HG03175 (cell line): Measurements from ENCODE around the gene LNX2.

Experiments
- ATAC-seq: cut with Tn5 transposase; IDR thresholded peaks from one replicate; pipeline ENCODE4 v1.9.1; 2021; ENCODE audit warnings: mild to moderate bottlenecking, moderate library complexity; ENCODE audit not compliant: unreplicated experiment

Gene LNX2

DNA sequence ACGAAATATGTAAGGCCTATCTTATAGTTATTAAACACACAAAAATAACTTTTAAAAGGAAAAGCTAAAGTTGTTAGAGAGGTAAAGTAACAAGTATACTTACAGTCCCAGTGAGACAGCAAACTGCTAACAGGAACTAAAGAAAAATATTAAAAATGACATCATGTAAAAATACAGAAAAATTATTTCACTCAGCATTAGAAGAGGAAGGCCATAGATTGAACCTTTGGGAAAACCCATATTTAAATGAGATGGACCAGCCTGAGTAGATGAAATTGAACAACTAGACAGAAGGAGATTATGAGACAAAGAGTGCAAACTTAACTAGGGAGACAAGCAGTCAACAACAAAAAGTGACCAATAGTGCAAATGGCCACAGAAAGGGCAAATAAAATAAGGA, 49.4 kb downstream of the LNX2 start:
- no peak for ATAC-seq

DNA sequence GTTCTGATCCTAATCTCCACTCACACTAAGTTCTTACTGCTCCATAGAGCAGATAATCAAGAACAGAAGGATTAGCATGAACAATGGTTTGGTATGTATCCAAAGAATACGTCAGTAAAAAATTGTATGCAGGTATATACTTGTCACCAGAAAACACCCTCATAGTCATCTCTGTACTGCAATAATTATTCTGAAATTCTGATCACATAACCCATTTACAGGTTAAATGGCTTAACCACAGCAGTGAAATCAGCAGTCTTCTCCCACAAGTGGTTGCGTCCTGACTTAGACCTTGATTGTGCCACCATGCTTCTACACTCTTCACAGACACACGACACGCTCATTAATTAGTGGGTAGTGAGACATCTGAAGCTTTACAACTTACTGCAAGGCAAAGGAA, 50.9 kb downstream of the LNX2 start:
- no peak for ATAC-seq

DNA sequence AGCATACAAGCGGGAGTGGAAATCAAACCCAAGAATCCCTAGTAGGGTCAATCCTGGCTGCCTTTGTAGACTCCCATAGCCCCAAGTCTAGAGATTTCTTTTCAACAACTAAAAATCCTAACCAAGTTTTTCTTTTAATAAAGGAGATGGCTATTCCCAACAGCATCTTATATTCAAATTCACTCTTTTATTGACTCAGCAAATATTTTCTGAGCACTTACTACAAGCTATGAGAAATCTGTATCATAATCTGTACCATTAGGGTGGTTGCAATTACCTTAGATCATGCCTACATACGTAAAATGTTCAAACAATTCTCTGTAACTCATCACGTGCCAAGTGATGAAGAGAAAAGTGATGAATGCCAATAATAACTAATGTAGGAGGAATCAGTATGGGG, 54.5 kb downstream of the LNX2 start:
- ATAC-seq = no peak

- ATAC-seq = no peak
These were observed 57.9 kb downstream of the LNX2 start for GRCh38 chr13:27562457-27562856.

DNA sequence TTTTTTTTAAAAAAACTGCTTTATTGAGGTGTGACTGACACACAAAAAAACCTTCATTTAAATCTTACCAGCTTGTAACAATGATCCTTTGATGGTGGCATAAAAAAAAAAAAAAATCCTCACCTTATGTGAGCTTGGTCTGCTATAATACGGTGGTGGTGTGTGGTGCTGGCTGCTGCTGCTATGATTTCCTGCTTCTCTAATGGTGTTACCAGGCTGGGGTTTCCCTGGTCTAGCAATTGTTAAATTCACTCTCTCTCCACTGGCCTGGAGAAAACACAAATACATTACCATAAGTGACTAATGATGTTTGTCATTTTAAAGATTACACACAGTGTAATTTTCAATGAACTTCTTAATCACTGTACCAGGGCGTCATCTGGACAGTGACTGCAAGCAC, 60.6 kb downstream of the LNX2 start:
- no peak for ATAC-seq

- no peak for ATAC-seq
These were observed 64.2 kb downstream of the LNX2 start for GRCh38 chr13:27556109-27556508.

DNA sequence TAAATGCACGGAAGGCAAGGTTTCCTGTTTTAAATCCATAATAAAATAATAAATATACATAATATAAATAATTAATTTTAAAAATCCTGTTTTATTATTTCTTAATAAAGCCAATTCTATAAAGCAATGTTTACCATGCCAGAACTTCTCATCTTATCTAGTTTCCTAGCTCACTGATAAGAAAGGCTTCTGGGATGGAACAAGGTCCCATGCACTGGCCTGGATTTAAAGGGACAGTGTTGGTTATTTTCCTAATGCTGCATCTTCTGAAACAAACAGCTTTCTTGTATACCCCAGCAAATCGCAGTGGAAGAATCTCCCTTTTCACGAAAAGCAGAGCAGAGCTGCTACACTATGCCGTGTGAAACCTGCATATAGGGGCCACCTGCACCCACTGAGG, 68.8 kb downstream of the LNX2 start:
- no peak for ATAC-seq

DNA sequence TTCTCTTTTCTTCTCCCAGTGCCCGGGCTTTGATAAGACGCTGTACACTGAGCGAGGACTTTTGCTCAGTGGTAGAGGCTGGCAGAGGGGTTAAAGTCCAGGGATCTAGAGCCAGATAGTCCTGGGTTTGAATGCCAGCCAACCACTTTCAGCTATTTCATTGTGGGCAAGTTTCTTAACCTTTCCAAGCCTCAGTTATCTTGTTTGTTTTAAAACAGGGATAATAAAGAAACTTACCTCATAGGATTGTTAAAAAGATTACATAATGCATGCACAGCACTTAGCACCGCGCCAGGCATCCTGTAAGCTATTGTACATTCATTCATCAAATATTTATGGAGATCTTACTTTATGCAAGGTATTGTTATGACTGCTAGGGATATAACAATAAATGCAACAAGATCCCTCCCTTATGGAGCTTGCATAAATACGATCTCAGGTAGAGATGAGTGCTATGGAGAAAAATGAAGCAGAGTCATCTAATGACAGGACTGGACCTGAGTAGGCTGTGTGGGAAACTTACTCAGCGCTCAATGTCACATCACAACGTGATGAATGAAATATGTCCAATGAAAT, 70.8 kb downstream of the LNX2 start:
- no peak for ATAC-seq

DNA sequence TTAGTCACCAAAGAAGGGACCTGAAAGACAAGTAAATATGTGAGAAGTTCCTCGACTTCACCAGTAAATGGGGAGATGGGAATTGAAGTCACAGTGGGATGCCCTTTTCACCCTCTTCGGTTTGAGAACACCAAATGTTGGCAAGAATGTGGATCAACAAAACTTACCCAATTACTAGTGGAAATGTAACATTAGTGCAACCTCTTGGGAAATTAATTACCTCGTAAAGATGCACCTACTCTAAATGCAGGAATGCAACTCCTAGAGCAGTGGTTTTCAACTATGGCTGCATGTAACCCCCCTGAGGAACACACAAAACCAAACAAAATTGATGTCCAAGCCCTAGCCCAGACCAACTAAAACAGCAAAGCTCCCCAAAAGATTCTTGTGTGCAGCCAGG, 78.1 kb downstream of the LNX2 start:
- no peak for ATAC-seq

GRCh38 chr13:27541386-27541785, 78.9 kb downstream of the LNX2 start:
- ATAC-seq = no peak

GRCh38 chr13:27536361-27537101, 83.8 kb downstream of the LNX2 start:
- ATAC-seq = no peak

GRCh38 chr13:27535546-27535945, 84.8 kb downstream of the LNX2 start:
- ATAC-seq = no peak

- ATAC-seq = no peak
These were observed 85.3 kb downstream of the LNX2 start for GRCh38 chr13:27534981-27535380.

DNA sequence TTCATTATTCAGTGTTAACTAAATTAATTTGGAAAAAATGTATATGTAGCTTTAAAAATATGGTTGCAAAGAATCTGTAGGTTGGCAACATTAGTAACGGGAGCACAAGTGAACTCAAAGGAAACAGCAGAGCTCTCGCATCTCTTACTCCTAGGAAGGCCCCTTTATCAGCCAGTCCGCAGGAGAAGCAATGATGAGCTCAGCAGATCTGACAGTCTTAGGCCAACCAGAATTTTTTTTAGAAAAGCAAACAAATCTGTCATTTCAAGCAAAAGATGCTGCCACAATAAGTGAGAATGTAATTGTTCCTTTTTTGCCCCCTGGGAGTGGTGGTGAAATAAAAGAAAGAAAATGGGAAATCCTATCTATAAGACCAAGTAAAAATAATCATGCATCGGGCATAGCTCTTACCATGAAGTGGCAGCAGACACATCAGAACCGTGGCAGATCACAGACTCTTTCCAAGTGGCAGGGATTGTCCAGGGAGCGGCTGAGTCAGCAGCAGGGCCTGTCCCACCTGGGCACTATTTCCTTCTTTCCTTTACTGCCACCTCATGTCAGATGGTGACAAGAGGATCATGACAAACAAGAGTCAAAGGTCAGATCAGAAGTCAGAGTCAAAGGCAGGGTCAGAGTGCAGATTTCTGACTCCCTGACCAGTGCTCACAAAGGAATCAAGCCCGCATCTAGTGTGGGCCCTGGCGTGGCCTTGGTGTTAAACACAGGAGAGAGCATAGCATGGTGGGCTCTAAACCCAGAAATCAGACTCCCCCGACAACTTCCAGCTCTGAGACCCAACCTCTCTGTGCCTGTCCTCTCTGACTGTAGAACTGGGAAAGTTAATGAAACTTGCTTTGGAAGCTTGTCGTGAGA, 86.0 kb downstream of the LNX2 start:
- no peak for ATAC-seq

DNA sequence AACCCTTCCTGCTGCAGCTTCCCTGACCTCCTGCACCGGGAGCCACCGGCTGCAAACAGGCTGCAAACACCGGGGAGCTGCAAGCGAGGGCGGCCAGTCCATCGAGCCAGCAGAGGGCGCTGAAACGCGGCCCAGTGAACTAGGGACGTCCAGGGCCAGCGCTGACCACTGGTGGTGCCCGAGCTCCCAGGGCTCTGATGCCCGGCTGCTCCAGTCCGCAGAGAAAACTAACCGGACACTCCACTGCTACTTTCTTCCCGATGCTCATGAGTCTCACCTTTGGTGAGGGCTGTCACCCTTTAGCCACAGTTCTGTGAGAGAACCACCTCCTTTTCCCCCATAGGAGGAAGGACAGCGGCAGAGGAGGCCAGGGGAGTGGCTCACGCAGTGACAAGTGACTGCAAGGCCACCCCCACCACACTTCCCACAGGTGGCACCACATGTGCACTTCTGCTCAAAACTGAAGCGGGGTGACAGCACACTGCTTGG, 87.1 kb downstream of the LNX2 start:
- ATAC-seq = no peak

GRCh38 chr13:27528908-27529307, 91.4 kb downstream of the LNX2 start:
- ATAC-seq = no peak

DNA sequence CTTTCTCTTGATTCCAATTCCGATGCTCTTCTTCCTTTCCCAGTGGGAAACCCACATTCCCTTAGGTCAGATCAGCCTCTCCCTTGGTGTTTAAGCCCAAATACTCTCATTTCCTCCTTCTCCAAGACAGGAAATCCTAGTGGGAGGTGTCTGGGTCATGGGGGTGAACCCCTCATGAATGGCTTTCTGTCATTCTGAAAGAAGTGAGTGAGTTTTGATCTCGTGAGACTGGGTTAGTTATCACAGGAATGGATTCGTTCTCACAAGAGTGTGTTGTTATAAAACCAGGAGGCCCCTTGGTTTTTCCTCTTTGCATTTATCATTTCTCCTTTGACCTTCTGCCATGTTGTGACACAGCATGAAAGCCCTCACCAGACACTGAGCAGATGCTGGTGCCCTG, 93.8 kb downstream of the LNX2 start:
- no peak for ATAC-seq

GRCh38 chr13:27524981-27525975, 95.1 kb downstream of the LNX2 start:
- ATAC-seq = no peak

- ATAC-seq = no peak
These were observed 96.8 kb downstream of the LNX2 start for GRCh38 chr13:27523346-27524073.

GRCh38 chr13:27522847-27523246, 97.5 kb downstream of the LNX2 start:
- no peak for ATAC-seq
